CD4-positive, CD25-positive, alpha-beta regulatory T cell (primary cell): ENCODE results near the gene MSLN. TPM values are rescaled to one million over a fixed set of nuclear protein-coding genes. Genes with fewer than 3 reads are reported as not detected.
A peak's percentile ranks its signal among the peaks of the same experiment; 100 is the strongest.

ENCODE experiments used
- ATAC-seq, 2 donors: fragments of 150-1000 bp; cut with Tn5 transposase; one replicate each; pipeline ENCODE4 v1.10.0; 2021; ENCODE audit warnings: low read depth in 2 of 2, moderate number of reproducible peaks in 2 of 2, moderate library complexity in 1 of 2
- DNase-seq, 3 donors: peaks; one replicate each; pipeline versions ENCODE4 v3.0.0 to v3.0.0-alpha.2; 2012 to 2022; ENCODE audit warnings: mixed read lengths in 1 of 3
- H3K27ac ChIP-seq: one replicate; pipeline ENCODE4 v1.7.0; 2013; ENCODE audit warnings: mild to moderate bottlenecking, low read length; ENCODE audit not compliant: insufficient read depth, poor library complexity, severe bottlenecking
- H3K27me3 ChIP-seq: one replicate; pipeline ENCODE4 v1.7.0; 2013; ENCODE audit warnings: low read length; ENCODE audit not compliant: control insufficient read depth, insufficient read depth
- H3K36me3 ChIP-seq: one replicate; pipeline ENCODE4 v1.7.0; 2013; ENCODE audit warnings: mild to moderate bottlenecking, low read length, moderate library complexity; ENCODE audit not compliant: control insufficient read depth, insufficient read depth
- H3K4me1 ChIP-seq: 2 replicates; pipeline ENCODE4 v1.7.0; 2013; ENCODE audit warnings: mild to moderate bottlenecking, low read length; ENCODE audit not compliant: insufficient read depth, control insufficient read depth, poor library complexity, severe bottlenecking
- H3K4me3 ChIP-seq: one replicate; pipeline ENCODE4 v1.7.0; 2013; ENCODE audit warnings: low read depth, mild to moderate bottlenecking, low read length, moderate library complexity
- H3K9me3 ChIP-seq, 2 experiments: 1 replicate in 1 of 2; 2 replicates in 1 of 2; pipeline ENCODE4 v1.7.0; 2013; ENCODE audit warnings: low read length in 2 of 2, mild to moderate bottlenecking in 1 of 2, moderate library complexity in 1 of 2; ENCODE audit not compliant: control insufficient read depth in 2 of 2
- H3K27ac Mint-ChIP-seq, 3 donors: one replicate each; pipeline ENCODE4 v1.8.0; 2020 to 2022; ENCODE audit warnings: mild to moderate bottlenecking in 3 of 3, mixed read lengths in 3 of 3, moderate library complexity in 2 of 3
- H3K27me3 Mint-ChIP-seq: one replicate; pipeline ENCODE4 v1.8.0; 2022; ENCODE audit warnings: mild to moderate bottlenecking, mixed read lengths
- H3K36me3 Mint-ChIP-seq: one replicate; pipeline ENCODE4 v1.8.0; 2020; ENCODE audit warnings: mixed read lengths
- H3K4me1 Mint-ChIP-seq, 4 donors: one replicate each; pipeline ENCODE4 v1.8.0; 2020 to 2022; ENCODE audit warnings: mixed read lengths in 4 of 4, mild to moderate bottlenecking in 1 of 4
- H3K4me3 Mint-ChIP-seq, 4 donors: one replicate each; pipeline ENCODE4 v1.8.0; 2020 to 2022; ENCODE audit warnings: mild to moderate bottlenecking in 4 of 4, mixed read lengths in 4 of 4, moderate library complexity in 3 of 4
- H3K9me3 Mint-ChIP-seq, 7 donors: one replicate each; pipeline ENCODE4 v1.8.0; 2020 to 2022; ENCODE audit warnings: mixed read lengths in 7 of 7, mild to moderate bottlenecking in 3 of 7, moderate library complexity in 2 of 7
- polyA plus RNA-seq, 4 donors: library from polyadenylated mRNA; unstranded; fragments of 300-500 nt; fragmentation: Illumina TruSeq; gene quantifications; one replicate each; pipeline ENCODE4 v1.2.3, GENCODE V29; 2021
- total RNA-seq: library from RNA; stranded (reverse); gene quantifications from one replicate; pipeline ENCODE4 v1.2.3, GENCODE V29; 2022

Gene MSLN
- total and polyA plus RNA-seq, 5 donors from 2014 or later, result not detected

GRCh38 chr16:783404-784161 lies 23.0 kb downstream of the MSLN start:
- Histone ChIP-seq H3K27me3 (no peaks in the 10 kb centered on the region), H3K36me3 (peaks cover 7% of the 10 kb centered on the region), H3K9me3 (no peaks in the 10 kb centered on the region), H3K27ac (no peak overlapping the region), H3K4me3 (no peak overlapping the region), H3K4me1 (peaks cover 21% of the 10 kb centered on the region)
- Mint-ChIP-seq H3K9me3 (peaks cover 0 to 2% (median 0%) of the 10 kb centered on the region in 7 donors), H3K27me3 (no peaks in the 10 kb centered on the region), H3K4me1 (peaks cover 0 to 13% (median 0%) of the 10 kb centered on the region in 4 donors), H3K27ac (no peak overlapping the region), H3K4me3 (peak overlapping the region in 1 of 4 donors; percentile 47), H3K36me3 (no peaks in the 10 kb centered on the region)
- no peak for DNase-seq
- ATAC-seq, result no peak

- Histone ChIP-seq H3K27ac (no peak overlapping the region), H3K27me3 (no peaks in the 10 kb centered on the region), H3K9me3 (no peaks in the 10 kb centered on the region), H3K4me3 (no peak overlapping the region), H3K4me1 (peaks cover 29% of the 10 kb centered on the region), H3K36me3 (peaks cover 7% of the 10 kb centered on the region)
- no peaks in the 10 kb centered on the region for H3K27me3 Mint-ChIP-seq
- peaks cover 0 to 2% (median 0%) of the 10 kb centered on the region in 7 donors for H3K9me3 Mint-ChIP-seq
- ATAC-seq (no peak), DNase-seq (no peak)
- no peaks in the 10 kb centered on the region for H3K36me3 Mint-ChIP-seq
- H3K4me3 Mint-ChIP-seq, result peak overlapping the region in 1 of 4 donors; percentile 61
- H3K27ac Mint-ChIP-seq, result no peak overlapping the region
- H3K4me1 Mint-ChIP-seq, result peaks cover 0 to 13% (median 0%) of the 10 kb centered on the region in 4 donors
These were observed 23.9 kb downstream of the MSLN start for GRCh38 chr16:784431-784830.

- no peak overlapping the region for H3K4me3 ChIP-seq
- ATAC-seq, result no peak
- Mint-ChIP-seq H3K4me3 (peak overlapping the region; percentile 72 to 84 (median 77)), H3K27ac (no peak overlapping the region), H3K9me3 (no peaks in the 10 kb centered on the region), H3K27me3 (no peaks in the 10 kb centered on the region), H3K36me3 (no peaks in the 10 kb centered on the region), H3K4me1 (peaks cover 0 to 13% (median 0%) of the 10 kb centered on the region in 4 donors)
- peak; percentile 62 to 69 (median 69) for DNase-seq
- peaks cover 7% of the 10 kb centered on the region for H3K36me3 ChIP-seq
- H3K9me3 ChIP-seq, result no peaks in the 10 kb centered on the region
- no peaks in the 10 kb centered on the region for H3K27me3 ChIP-seq
- peaks cover 29% of the 10 kb centered on the region for H3K4me1 ChIP-seq
- no peak overlapping the region for H3K27ac ChIP-seq
These were observed 25.3 kb downstream of the MSLN start for GRCh38 chr16:785563-786535.

- H3K4me1 Mint-ChIP-seq, result peaks cover 0 to 19% (median 2%) of the 10 kb centered on the region in 4 donors
These were observed 26.9 kb downstream of the MSLN start for GRCh38 chr16:787321-787966.

GRCh38 chr16:787978-788398 lies 27.5 kb downstream of the MSLN start, which contains the start of gene RPUSD1:
RPUSD1 (minus strand) TSS chr16:788381; CDS start chr16:787737, 644 bp downstream.
- H3K36me3 ChIP-seq, result peaks cover 7% of the 10 kb centered on the region
- H3K9me3 Mint-ChIP-seq, result no peaks in the 10 kb centered on the region
- H3K4me3 ChIP-seq, result peak within 1 kb of the TSS; percentile 44
- peaks cover 7% of the 10 kb centered on the region for H3K36me3 Mint-ChIP-seq
- peak within 1 kb of the TSS; percentile 33 for H3K27ac ChIP-seq
- no peaks in the 10 kb centered on the region for H3K27me3 Mint-ChIP-seq
- DNase-seq (no peak), ATAC-seq (peak; percentile 1 to 2)
- no peaks in the 10 kb centered on the region for H3K27me3 ChIP-seq
- H3K4me3 Mint-ChIP-seq, result peak within 1 kb of the TSS; percentile 63 to 87 (median 80)
- H3K9me3 ChIP-seq, result no peaks in the 10 kb centered on the region
- peaks cover 0 to 19% (median 2%) of the 10 kb centered on the region in 4 donors for H3K4me1 Mint-ChIP-seq
- H3K27ac Mint-ChIP-seq, result peak within 1 kb of the TSS in 1 of 3 donors; percentile 51
- H3K4me1 ChIP-seq, result peaks cover 29% of the 10 kb centered on the region

More at GRCh38 chr16:787321-787966, 26.9 kb downstream of the MSLN start:
- Mint-ChIP-seq H3K27me3 (no peaks in the 10 kb centered on the region), H3K4me3 (peak overlapping the region; percentile 63 to 87 (median 80)), H3K27ac (peak overlapping the region in 1 of 3 donors; percentile 51), H3K36me3 (peaks cover 7% of the 10 kb centered on the region), H3K9me3 (no peaks in the 10 kb centered on the region)
- peaks cover 29% of the 10 kb centered on the region for H3K4me1 ChIP-seq
- DNase-seq (no peak), ATAC-seq (no peak)
- no peaks in the 10 kb centered on the region for H3K9me3 ChIP-seq
- H3K27me3 ChIP-seq, result no peaks in the 10 kb centered on the region
- H3K27ac ChIP-seq, result no peak overlapping the region
- peaks cover 7% of the 10 kb centered on the region for H3K36me3 ChIP-seq
- H3K4me3 ChIP-seq, result peak overlapping the region; percentile 44

- Histone ChIP-seq H3K36me3 (peaks cover 7% of the 10 kb centered on the region), H3K4me1 (peaks cover 29% of the 10 kb centered on the region), H3K4me3 (peak within 1 kb of the TSS; percentile 44), H3K27me3 (no peaks in the 10 kb centered on the region), H3K27ac (peak within 1 kb of the TSS; percentile 33), H3K9me3 (no peaks in the 10 kb centered on the region)
- ATAC-seq, result peak; percentile 92 to 94
- peak; percentile 90 to 94 (median 93) for DNase-seq
- Mint-ChIP-seq H3K27me3 (no peaks in the 10 kb centered on the region), H3K4me3 (peak within 1 kb of the TSS; percentile 63 to 87 (median 80)), H3K36me3 (peaks cover 7% of the 10 kb centered on the region), H3K4me1 (peaks cover 0 to 19% (median 2%) of the 10 kb centered on the region in 4 donors), H3K27ac (peak within 1 kb of the TSS in 1 of 3 donors; percentile 51), H3K9me3 (no peaks in the 10 kb centered on the region)
These were observed 28.0 kb downstream of the MSLN start, which contains the start of gene CHTF18 for GRCh38 chr16:788399-789126. CHTF18 (plus strand) TSS chr16:788620; CDS start chr16:788685, 65 bp downstream.
